Left ventricle myocardium superior (tissue), 1 donor: ENCODE data around the gene ZBP1. TPM values are rescaled to one million over a fixed set of nuclear protein-coding genes. Genes with fewer than 3 reads are reported as not detected.

ENCODE experiments used
- ATAC-seq: fragments of 200-7000 bp; cut with Tn5 transposase; one replicate; pipeline ENCODE4 v1.9.1; 2020; ENCODE audit warnings: mild to moderate bottlenecking, moderate library complexity
- DNase-seq: peaks from one replicate; pipeline ENCODE4 v3.0.0-alpha.2; 2020
- intact Hi-C: fragments of 100-400 bp; cut with micrococcal nuclease; formaldehyde crosslinking; loops from one replicate; pipeline ENCODE4 v1.11.0; 2022
- total RNA-seq: library from RNA; stranded (reverse); fragmentation: NEBNext Ultra II Directional; extraction: Animal tissue kit (Norgen Biotek cat#: 25700); gene quantifications from one replicate; pipeline ENCODE4 v1.2.1, GENCODE V29; 2021
- donor health status: DM: no; HTN: yes; CAD: no; lungs with severe emphysema.

The ZBP1 gene
- total RNA-seq, 1 donor from 2014 or later, result 0.15 TPM

DNA sequence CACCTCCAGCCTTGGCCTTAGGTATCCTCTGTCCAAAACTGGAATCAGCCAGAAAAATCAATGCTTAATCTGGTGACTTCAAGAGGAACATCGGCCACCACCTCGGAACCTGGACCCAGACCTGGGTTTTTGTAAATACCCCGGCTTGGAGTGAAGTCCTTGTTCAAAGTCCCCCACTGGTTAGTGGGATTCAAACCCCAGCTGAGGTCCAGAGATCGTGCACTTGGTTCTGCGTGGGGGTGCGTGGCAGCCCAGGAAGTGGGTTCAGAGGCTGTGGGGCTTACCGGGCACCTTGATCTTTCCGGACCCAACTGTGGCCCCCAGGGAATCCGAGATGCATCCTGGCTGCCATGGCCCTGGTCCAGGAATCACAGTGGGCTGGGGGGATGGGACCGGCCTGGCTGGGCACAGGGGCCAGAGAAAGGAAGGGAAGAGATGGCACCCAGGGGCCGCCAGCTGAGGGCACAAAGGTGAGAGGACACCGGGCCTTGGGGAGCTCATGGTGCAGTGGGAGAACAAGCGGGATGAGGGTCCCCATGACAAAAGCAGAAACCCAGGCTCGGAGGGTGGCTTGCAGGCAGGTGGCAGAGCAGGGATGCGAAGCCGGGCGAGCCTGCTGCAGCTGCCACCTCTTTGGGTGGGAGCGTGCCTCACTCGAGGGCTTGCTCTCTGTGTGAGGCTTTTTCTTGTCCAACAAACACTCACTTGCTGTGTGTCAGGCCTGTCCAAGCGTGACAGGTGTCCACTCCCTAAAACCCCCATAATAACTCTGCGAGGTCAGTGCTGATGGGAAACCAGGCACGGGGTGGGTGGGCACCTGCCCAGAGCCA, 27.7 kb downstream of the ZBP1 start:
- DNase-seq, result no peak
- intact Hi-C loops, result no loop called here
- ATAC-seq, result no peak

- intact Hi-C loops, result no loop called here
- no peak for DNase-seq
- ATAC-seq, result no peak
These were observed 28.7 kb downstream of the ZBP1 start for GRCh38 chr20:57591289-57592229.

GRCh38 chr20:57590485-57591288, 29.5 kb downstream of the ZBP1 start:
- DNase-seq, result no peak
- intact Hi-C loops, result no loop called here

DNA sequence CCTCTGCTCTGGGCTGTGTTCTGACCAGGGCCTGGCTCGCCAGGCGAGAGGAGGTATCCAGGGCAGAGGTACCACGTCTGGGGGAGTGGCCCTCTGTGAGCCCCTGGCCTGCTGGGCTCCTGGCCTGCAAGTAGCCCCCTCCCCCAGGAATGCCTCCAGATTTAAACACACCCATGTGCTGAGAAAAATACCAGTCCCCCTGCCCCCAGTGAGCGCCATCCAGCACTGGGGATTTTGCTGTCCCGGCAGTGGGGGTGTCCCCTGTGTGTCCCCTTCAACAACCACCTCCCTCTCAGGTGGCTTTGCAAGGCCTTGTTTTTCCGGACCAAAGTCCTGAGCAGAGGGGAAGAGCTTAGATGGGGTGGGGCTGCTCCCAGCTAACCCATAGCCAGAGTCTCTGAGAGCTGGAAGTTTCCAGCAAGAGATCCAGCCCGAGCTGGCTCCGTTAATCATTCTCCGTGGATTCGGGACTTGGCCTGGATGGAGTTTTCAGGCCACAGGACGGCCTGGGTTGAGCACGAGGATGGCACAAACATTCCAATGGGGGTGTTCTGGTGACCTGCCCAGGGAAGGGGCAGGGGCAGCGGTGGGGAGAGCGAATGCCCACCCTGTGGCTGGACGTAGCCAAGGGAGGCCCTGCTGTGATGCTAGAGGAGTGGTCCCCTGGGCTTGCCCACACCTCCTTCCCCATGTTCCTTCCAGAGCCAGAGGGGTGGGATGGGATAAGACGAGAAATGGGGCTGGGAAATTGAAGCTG, 30.3 kb downstream of the ZBP1 start:
- ATAC-seq, result no peak
- intact Hi-C loops, result no loop called here
- DNase-seq, result no peak

More at GRCh38 chr20:57590485-57591288, 29.5 kb downstream of the ZBP1 start:
- ATAC-seq, result no peak

DNA sequence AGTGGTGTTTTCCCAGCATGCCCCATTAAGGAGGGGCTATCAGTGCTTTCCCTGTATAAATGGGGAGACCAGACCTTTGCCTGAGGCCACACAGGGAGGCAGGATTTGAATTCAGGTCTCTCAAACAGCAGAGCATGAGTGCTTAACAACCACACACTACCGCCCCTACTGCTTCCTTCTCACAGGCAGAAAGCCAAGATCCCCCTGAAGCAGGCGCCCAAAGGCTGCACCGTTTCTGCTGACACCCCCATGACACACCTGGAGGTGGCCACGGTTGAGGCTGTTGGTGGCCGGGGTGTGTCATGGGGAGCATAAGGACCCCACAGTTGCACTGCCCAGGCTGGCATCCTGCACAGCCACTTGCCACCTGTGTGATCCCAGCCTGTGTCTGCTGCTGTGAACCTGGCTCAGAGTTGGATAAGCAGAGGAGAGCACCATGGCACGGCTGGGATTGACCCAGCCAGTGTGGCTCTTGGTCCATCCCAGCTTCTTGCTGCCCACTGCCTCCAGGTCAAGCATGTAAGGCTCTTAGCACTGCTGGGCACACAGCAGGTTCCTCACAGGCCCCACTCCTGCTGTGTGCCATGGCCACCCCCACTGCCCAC, 31.0 kb downstream of the ZBP1 start:
- intact Hi-C loops, result no loop called here

GRCh38 chr20:57588596-57588995, 31.6 kb downstream of the ZBP1 start:
- ATAC-seq (no peak), DNase-seq (no peak)
- intact Hi-C loops, result no loop called here

More for the DNA sequence above, 31.0 kb downstream of the ZBP1 start:
- no peak for DNase-seq
- no peak for ATAC-seq

DNA sequence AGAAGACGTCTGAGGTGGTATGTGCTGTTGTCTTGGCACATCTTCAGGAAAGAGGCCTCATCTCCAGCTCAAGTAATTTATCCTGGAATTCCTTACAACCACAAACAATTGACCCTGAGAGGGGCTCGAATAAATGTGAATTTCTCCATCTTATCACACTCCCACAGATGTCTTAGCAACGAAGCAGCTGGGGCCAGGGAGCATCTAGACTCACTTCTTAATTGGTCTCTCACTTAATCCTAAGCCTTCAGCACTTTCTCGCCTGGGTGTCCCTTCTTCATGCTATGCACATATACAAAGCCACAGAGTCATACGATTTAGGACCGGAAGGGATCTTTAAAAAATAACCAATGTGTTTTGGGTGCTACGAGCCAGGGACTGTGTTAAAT, 32.2 kb downstream of the ZBP1 start:
- ATAC-seq (no peak), DNase-seq (no peak)
- intact Hi-C loops, result no loop called here

DNA sequence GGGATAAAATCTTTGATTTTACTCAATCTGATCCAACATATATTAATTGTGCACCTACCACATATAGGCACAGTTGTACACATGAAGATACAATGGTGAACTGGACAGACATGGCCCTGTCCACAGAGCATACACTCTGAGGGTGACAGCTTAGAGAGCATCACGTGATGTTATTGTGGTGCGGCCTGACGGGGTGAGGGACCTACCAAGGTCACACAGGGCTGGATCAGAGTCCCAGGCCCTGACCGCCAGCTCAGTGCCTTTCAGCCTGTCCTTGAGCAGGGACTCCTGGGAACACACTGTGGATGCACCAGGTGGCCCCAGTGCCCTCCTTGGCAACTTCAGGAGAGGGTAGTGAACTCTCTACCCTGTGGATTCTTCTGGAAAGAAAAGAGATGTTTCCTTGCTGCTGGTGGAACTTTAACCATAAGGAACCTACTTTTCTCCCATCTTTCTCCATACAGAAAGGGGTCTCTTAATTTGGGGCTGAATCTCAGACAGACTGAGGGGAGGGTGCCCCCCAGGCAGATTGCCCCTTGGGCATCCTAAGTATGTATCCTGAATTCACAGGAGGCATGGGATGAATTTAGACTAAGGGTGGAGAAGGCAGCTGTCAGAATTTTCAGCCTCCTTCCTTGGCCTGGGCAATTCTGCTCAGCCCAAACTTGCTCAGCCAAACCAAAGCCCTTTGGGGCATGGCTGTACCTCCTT, 32.8 kb downstream of the ZBP1 start:
- ATAC-seq (no peak), DNase-seq (no peak)
- intact Hi-C loops, result no loop called here

DNA sequence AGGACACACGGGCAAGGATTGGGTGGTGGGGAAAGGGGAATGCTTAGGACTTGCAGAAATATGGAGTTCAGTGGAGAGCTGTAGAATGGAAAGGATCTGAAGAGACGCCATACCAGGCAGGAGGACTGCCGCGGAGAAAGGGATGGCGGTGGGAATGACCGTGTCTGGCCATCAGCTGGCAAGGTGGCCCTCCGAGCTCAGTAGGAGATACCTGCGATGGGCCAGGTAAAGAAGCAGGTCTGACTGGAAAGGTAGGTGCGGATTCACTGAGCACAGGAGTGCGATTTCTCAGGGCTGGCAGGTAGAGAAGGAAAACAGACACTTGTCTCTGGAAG, 33.3 kb downstream of the ZBP1 start:
- no peak for ATAC-seq
- DNase-seq, result no peak
- intact Hi-C loops, result no loop called here

DNA sequence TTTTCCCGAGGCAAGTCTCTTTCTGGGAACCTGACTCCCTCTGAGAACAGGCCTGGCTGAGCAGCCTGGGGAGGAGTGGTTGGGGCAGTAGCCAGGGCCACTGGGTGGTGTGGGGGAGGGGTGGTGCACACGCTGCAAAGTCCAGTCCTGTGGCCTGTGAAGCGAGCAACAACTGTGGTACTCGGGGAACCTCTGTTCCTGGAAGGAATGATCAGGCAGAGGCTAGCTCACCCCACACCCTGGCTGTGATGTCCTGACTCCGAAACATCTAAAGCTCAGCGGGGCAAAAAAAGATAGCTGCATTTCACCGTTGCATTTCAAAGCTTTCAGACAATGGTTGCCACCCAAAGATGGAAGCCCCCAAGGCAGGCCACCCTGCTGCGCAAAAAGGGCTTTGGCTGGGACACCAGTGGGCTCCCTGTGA, 33.8 kb downstream of the ZBP1 start:
- DNase-seq (no peak), ATAC-seq (no peak)
- intact Hi-C loops, result no loop called here

DNA sequence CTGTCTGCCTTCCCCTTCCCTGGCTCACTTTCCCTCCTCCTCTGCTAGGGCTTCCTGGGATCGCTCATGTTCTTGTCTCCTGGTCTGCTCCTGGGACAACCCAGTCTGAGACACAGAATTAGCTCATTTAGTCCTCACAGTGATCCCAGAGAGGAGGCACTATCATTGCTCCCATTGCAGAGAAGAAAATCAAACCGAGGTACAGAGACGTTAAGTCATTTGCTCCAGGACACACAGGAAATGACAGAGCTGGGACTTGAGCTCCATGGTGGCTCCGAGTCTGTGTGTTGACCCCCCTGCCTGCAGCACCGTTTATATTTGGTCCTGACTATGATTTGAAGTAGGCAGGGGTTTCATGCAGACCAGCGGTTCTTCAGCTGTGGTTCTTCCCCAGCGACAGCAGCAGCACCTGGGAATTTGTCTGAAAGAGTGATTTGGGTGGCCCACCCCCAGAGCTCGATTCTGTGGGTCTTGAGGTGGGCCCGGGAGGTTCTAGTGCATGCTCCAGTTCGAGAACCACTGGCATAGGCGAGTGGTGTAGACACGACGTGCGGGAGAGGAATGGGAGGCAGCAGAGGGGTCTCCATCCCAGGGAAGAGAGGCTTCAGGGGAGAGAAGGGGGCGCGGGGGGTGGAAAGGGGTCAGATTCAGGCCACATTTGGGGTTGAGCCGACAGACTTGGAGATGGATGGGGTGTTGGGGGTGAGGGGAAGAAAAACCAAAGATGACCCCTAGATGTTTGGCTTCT, 34.6 kb downstream of the ZBP1 start:
- intact Hi-C loops, result no loop called here
- no peak for ATAC-seq
- DNase-seq, result no peak

DNA sequence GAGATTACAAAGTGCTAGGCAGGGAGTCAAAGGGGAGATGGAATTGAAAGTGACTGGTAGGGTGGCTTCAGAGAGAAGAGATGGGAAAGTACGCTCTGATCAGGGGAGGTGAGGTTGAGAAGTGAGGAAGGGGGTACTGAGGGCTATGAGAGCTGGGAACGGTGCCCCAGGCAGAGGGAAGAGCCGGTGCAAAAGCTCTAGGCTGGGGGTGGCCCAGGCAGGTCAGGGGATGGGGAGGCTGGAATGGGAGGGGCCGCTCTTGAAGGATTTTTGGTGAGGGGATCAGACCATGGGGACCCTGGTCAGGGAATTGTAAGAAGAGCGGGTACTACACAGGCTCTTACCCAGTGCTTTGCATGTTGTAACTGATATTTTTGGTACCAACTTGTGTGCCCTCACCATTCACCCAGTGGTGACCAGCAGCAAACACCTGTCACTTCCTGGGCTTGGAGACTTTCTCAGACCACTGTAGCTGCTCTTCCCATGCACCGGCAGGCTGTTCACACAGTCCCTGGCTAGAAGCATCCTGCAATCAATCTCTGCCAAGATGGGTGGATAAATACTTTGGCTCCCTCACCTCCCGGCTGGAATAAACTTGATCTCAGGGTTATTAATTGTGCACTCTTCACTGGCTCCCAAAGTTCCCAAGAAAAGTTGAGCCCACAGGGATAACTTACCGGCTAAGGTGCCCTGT, 35.3 kb downstream of the ZBP1 start:
- ATAC-seq (no peak), DNase-seq (no peak)
- intact Hi-C loops, result no loop called here

DNA sequence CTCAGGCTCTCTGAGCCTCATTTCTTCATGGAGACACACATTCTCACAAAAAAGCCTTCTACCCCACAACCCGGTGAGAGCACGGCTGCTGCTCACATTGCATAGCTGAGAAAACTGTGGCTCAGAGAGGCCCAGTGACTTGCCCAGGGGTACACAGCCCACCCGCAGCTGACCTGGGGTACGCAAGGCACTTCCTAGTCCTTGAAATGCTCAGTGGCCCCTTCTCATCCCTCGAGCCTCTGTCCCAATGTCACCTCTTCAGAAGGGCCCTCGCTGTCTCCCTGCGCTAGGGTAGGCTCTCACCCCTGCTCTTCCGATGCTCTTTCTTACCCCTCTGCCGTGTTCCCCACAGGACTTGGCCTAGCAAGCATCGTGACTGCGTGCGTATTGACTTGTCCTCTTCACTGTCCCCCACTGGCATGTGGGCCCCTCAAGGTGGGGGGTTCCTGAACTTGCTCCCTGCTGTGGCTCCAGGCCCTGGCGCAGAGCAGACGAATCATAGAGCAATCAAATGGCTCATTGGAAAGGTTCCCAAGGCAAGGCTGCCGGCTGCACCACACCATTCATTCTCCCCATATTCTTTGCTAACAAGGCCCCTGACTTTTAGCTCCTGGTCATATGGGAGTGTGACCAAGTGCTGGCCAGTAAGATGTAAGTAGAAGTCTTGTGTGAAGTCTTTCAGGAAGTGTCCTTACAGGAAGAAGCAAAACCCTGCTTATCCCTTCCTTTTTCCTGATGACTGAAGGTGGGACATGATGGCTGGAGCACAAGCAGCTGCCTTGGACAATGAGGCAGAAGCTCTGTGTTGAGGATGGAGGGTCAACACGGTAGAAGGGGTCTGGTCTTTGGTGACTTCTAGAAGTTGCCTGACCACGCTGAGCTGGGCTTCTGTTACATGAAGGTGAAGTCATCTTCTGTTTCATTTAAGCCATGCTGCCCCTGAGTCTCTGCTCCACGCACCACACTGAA, 36.7 kb downstream of the ZBP1 start:
- intact Hi-C loops, result no loop called here
- ATAC-seq (no peak), DNase-seq (no peak)

GRCh38 chr20:57582432-57583288, 37.6 kb downstream of the ZBP1 start:
- DNase-seq (peak; percentile 50), ATAC-seq (peak; percentile 53)
- intact Hi-C loops, result no loop called here

DNA sequence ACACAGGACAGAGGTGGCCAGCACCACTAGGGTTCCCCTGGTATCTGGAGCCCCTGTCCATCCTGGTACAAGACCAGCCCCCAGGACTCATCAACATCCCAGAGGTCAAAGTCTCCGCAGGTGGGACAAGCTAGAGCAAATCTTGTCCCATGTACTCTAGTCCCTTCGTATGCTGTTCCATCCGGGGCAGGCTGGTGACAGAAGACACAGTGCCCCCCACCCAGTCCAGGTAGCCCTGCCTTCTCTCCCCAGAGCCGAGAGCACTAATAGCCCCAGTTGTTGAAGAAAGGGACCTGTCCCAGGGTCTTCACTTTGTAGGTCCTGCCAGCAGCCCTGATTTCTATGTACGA, 38.2 kb downstream of the ZBP1 start:
- intact Hi-C loops, result no loop called here
- ATAC-seq (no peak), DNase-seq (no peak)
